ENCODE measurements around the gene KRT74.

DNA sequence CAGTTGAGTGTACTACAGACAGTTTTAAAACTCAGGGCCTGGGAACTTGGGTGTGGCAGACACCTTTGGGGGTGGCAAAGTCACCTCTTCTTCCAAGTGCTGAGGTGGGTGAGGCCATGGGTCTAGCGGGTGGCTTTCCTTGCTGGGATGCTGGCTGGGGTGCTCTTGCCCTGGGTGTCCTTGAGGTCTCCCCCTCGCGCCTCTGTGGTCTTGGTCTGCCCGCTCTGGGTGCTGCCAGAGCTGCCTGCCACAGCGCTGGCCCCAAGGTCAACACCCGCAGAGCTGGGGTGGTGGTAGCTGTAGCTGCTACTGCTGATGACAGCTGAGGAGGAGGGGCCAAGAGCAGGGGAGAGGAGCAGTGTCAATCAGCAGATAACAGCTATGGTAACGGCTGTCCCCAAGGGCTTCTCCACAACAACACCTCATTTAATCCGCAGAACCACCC, 6.8 kb downstream of the KRT74 start:
- TF ChIP-seq POLR2AphosphoS5 (IDR thresholded peaks at IDR 0.05; ENCODE audit: low read depth, low read length): no peak
- no peak for TF ChIP-seq POLR2A (IDR thresholded peaks at IDR 0.05; ENCODE audit: low read depth, low read length)
- no peak for TF ChIP-seq POU2F2 (IDR thresholded peaks at IDR 0.05; ENCODE audit: low read depth, low read length)
- TF ChIP-seq TAF1 (IDR thresholded peaks at IDR 0.05; ENCODE audit: low read depth, low read length): no peak
- TF ChIP-seq SPI1 (IDR thresholded peaks at IDR 0.05; ENCODE audit: low read depth, low read length): no peak

Data from GM12891 (cell line).